NCI-H748 (cell line): ENCODE data around the gene LKAAEAR1.
A peak's percentile ranks its signal among the peaks of the same experiment; 100 is the strongest.

Experiments used
- DNase-seq: peaks from one replicate; lab custom pipeline; 2025; ENCODE audit not compliant: unreplicated experiment; lab: John Stamatoyannopoulos, UW

The LKAAEAR1 gene

DNA sequence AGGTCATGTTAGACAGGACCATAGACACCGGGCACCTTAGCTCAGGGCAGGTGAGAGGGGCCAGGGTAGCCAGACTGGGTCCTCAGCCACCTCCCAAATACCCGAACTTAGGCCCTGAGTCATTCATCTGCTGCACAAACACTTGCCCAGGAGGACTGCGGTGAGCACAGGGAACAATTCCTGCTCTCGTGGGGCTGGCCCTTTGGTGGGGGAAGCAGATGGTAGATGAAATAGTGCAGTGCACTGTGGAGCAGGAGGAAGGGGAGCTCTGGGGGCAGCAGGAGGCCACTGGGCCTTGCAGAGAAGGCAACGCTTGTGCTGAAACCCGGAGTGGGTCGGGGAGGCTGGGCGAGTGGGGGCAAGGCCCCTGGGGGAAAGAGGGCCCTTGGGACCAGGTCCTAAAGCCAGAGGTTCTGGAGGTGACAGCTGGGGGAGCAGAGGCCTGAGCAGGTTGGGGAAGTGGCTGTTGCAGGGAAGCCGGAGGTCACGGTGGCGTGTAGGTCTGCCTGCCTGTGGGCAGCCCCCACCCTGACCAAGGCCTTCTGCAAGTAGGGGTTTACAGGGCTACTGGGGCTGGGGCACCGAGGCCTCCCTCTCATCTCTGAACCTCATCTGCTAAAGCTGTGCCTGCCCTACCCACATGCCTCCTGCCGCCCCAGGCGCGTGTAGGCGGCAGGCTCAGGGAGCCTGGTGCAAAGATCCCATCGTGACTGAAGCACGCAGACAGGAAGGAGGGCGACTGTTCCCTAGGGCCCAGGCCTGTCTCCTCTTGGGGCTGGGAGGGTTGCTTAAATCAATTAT, 27.8 kb upstream of the LKAAEAR1 start:
- no peak for DNase-seq

GRCh38 chr20:64110411-64111068, 26.3 kb upstream of the LKAAEAR1 start:
- no peak for DNase-seq

DNA sequence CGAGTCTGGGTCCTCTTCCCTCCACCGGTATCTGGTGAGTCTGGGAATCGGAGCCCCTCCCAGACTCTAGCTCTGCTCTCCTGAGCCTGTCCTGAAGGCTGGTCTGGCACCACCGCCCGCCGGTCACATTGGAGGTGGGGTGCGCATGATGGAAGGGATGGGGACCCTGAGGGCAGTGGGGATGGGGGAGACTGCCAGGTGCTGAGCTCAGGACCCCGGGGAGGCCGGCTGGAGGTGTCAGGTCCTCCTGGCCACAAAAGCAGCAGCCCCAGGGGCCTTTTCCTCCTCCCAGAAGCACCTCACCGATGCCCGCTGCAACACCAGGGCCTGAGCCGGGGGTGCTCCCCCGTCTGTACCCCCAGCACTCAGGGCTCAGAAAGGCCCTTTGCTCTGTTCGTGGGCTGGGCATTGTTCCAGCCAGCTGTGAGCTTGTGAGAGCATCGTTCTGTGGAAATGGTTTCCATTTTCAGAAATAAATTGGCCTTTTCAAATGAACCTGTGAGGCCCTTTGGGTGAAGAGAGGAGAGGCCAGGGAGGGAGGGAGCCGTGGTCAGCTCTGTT, 25.7 kb upstream of the LKAAEAR1 start:
- DNase-seq, result no peak

DNA sequence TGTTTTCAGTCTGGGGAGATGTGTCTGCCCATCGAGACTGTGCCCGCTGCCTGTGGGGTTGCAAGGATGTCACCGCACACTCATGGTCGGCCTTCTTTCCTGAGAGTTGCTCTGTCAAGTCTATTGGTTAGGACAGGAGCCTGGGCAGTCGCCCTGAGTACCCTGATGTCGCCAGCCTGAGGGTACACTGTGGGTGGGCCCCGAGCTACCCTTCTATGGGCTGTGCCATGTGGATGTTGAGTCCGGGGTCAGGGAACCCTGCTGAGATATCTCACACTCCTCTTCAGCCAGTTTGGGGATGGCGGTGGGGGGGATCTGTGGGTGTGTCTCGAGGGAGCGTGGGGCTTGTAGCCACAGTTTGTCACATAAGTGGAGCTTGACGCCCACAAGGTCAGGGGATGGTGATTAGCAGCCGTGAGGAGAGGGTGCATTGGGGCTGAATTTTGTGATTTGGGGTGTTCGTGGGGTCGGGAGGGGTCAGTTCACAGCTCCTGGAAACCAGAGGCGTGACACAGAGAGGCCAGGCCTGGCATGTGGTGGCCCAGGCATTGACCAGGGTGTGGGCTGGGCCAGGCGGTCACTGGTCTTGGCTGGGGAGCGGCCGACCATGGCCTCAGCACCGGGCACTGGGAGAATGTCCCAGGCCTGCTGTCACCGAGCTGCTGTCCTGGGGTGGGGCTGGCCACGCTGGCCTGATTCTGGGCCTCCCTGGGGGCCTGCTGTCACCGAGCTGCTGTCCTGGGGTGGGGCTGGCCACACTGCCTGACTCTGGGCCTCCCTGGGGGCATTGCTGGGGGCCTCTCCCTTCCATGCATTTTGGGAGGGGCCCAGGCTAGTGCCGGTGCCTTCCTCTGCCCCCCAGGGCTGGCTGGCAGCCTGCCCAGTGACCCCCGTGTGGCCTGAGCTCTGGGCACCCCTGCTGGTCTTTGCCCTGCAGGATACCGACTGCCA, 24.8 kb upstream of the LKAAEAR1 start:
- no peak for DNase-seq

DNA sequence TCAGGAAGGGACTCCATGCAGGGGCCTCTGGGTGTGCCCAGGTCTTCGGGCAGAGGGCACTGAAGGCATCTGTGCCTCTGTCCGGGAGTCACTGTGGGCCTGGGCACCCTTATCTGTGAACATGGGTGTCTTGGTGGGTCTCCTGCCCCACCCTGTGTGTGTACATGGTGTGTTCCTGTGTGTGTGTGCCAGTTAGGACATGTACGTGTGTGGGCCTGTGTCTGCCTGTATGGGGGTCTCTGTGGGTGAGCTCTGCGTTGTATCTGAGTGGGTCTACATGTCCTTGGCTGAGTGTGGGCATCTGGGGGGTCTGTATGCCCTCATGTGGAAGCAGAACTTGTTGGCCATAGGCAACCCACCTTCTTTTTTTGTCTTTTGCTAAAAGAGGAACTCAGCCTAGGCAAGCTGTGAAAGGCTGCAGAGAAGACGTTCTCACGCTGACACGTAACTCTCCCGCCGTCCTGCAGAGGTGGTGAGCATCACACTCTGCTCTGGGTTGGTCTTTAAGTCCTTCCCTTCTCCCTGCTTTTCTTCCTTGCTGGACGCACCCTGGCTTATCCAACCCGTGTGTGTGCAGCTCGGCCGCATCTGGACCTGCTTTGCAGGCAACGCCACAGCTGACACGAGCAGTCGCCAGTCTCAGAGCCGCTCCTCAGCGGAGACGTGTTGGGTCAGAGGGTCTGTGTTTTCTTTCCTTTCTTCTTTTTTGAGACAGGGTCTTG, 23.7 kb upstream of the LKAAEAR1 start:
- no peak for DNase-seq

DNA sequence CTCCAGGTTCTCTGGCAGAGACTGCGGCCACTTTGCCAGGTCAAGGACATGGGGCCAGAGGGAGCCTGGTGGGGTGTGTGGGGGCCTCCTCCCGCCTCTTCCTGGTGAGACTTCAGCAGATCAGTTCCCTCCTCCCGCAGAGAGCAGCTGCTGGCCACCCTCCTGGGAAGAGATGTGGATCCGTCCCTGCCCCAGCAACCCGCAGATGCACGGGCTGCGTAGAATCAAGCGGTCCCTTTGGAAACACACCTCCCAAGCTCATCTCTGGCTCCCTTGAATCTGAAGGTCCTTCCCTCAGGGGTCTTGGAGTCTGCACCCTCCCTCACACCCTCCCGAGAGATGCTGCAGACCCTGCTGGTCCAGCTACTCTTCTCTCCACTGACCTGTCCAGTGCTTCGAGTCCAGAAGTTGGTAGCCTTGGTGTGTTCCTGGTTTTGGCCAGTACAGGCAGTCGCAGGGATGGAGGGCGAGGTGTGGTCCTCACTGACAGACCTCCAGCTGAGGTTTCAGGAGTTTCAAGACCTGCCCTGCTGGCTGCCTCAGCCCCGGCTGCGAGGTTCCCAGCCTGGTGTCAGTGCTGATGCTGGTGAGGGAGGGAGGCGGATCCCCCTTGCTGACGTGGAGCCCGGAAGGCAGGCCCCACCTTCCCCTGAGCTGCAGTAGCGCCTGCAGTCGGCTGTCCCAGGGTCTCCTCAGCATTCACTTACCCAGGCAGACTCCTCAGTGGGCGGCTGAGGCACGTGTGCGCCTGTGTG, 23.0 kb upstream of the LKAAEAR1 start, which contains the start of gene NPBWR2:
NPBWR2 (minus strand) TSS at position 585 of the 755 bp plus-strand sequence. CDS start 734 bp downstream, outside the sequence.
- no peak for DNase-seq

GRCh38 chr20:64106435-64106961, 22.3 kb upstream of the LKAAEAR1 start:
- DNase-seq, result no peak

- no peak for DNase-seq
Measured at GRCh38 chr20:64105846-64106434, 21.7 kb upstream of the LKAAEAR1 start.

DNA sequence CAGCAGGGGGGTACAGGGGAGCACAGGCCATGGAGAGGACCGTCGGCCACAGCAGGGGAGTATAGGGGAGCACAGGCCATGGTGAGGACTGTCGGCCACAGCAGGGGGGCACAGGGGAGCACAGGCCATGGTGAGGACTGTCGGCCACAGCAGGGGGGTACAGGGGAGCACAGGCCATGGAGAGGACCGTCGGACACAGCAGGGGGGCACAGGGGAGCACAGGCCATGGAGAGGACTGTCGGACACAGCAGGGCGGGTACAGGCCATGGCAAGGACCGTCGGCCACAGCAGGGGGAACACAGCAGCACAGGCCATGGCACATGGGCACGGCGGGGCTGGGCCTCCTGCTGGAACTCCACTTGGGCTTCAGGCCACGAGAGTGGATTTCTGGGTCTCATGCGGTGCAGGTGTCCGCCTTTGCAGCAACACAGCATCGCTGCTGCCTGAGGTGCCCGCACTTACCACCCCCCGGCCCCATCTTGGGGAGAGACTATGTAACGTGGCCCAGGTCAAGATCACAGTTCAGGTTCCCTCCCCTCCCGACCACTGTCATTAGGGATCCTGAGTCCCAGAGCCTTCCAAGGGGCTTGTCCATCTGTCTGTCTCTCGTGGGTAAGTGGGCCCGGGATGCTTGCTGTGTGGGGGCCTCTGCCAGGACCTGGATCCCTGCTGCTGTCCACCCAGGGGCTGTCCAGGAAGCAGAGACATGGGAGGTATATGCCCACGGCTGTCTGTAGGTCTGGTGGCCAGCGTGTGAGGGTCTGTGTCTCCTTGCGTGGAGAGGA, 20.7 kb upstream of the LKAAEAR1 start:
- DNase-seq, result no peak

- DNase-seq, result no peak
Measured at GRCh38 chr20:64103871-64104666, 19.9 kb upstream of the LKAAEAR1 start.

DNA sequence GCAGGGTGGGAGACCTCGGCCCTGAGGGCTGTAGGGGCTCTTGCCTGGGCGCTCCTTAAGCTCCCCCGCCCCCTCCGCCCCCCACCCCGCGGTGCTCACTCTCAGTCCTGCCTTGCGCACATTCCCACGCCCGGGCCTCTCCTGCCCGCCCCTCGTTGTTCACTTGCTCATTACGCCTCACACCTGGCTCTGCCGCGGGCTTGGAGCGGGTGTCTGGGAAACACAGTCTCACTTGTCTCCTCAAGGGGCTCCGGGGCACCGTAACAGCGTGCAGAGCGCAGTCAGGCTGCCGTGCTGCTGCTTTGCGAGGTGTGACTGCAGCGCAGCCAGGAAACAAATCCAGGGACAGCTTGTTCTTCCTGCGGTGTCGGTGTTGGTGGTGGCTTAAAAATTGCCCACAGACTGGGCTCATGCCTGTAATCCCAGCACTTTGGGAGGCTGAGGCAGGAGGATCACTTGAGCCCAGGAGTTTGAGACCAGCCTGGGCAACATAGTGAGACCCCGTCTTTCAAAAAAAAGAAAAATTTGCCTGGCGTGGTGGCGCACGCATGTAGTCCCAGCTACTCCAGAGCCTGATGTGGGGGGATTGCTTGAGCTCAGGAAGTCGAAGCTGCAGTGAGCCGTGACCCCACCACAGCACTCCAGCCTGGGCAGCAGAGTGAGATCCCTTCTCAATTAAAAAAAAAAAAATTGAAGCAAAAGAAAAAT, 18.6 kb upstream of the LKAAEAR1 start:
- peak; percentile 84 for DNase-seq

GRCh38 chr20:64101731-64102621, 17.8 kb upstream of the LKAAEAR1 start:
- DNase-seq, result peak; percentile 59

- no peak for DNase-seq
Measured at GRCh38 chr20:64100946-64101688, 16.9 kb upstream of the LKAAEAR1 start.

DNA sequence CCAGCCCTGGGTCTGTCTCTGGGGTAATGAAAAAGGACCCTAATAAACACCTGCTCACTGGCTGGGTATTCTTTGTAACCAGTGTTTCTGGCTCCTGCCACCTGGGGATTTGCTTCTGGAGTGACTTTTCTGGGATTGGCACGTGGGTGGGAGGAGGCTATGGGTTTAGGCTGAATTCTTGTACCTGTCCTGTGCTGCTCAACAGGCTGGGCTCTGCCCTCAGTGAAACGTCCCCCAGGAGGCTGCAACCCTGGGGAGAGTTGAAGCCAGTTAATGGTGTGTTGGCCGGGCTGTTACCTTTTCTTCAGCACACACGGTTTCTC, 16.3 kb upstream of the LKAAEAR1 start:
- DNase-seq, result no peak

- DNase-seq, result no peak
Measured at GRCh38 chr20:64099880-64100565, 15.8 kb upstream of the LKAAEAR1 start.
